ENCODE measurements around the gene PITX2.

DNA sequence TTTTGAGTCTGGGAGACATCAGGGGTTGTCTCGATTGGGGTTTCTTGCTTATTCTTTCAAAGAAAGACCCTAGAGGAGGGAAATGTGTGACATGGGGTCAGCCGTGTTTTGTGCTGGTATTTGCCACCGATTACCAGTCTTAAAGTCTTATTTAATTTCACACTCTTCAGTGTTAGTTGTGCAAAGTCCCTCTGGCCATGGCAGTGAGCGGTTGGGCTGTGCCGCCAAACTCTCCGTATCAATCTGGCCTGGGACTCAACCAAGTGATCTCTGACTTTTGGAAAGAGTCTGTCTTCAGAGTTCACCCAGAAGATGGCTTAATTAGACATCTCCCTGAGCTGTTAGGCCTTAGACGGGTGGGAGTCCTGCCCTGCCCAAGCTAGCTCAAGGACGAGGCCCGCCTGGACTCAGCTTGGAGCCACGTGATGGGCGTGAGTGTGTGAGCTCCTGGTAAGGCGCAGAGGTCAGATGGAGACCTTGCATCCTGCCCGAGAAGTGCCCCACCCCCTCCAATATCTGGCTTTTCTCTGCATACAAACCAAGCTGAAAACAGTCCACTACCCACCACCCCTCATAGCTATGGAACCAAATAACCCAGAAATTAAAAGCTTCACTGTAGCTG is 3.8 kb upstream of the PITX2 start:
- TF ChIP-seq, protein P1, sequence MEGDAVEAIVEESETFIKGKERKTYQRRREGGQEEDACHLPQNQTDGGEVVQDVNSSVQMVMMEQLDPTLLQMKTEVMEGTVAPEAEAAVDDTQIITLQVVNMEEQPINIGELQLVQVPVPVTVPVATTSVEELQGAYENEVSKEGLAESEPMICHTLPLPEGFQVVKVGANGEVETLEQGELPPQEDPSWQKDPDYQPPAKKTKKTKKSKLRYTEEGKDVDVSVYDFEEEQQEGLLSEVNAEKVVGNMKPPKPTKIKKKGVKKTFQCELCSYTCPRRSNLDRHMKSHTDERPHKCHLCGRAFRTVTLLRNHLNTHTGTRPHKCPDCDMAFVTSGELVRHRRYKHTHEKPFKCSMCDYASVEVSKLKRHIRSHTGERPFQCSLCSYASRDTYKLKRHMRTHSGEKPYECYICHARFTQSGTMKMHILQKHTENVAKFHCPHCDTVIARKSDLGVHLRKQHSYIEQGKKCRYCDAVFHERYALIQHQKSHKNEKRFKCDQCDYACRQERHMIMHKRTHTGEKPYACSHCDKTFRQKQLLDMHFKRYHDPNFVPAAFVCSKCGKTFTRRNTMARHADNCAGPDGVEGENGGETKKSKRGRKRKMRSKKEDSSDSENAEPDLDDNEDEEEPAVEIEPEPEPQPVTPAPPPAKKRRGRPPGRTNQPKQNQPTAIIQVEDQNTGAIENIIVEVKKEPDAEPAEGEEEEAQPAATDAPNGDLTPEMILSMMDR (IDR thresholded peaks at IDR 0.05), result no peak
- TF ChIP-seq MXI1 (IDR thresholded peaks at IDR 0.05; ENCODE audit: low read depth, low read length) (no peak), RAD21 (IDR thresholded peaks at IDR 0.05; ENCODE audit: low read length) (no peak), TEAD4 (IDR thresholded peaks at IDR 0.05; ENCODE audit: borderline replicate concordance, insufficient read depth) (no peak), CHD2 (IDR thresholded peaks at IDR 0.05; ENCODE audit: low read length, partially characterized antibody) (no peak)
- TF ChIP-seq, protein P2, sequence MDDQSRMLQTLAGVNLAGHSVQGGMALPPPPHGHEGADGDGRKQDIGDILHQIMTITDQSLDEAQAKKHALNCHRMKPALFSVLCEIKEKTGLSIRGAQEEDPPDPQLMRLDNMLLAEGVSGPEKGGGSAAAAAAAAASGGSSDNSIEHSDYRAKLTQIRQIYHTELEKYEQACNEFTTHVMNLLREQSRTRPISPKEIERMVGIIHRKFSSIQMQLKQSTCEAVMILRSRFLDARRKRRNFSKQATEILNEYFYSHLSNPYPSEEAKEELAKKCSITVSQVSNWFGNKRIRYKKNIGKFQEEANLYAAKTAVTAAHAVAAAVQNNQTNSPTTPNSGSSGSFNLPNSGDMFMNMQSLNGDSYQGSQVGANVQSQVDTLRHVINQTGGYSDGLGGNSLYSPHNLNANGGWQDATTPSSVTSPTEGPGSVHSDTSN (IDR thresholded peaks at IDR 0.05), result no peak
